Measurements from ENCODE around the gene MTARC1.

MTARC1 gene

GRCh38 chr1:220807726-220808125 is 21.0 kb downstream of the MTARC1 start:
- no peaks in the 10 kb centered on the region for H4K20me1 ChIP-seq (ENCODE audit: insufficient read depth, low read length)
- H2AFZ ChIP-seq (ENCODE audit: low read length): no peak overlapping the region
- H3K9me3 ChIP-seq (replicated peaks; ENCODE audit: insufficient read depth, low read length): no peaks in the 10 kb centered on the region
- no peaks in the 10 kb centered on the region for H3K9me2 ChIP-seq (replicated peaks; ENCODE audit: insufficient read depth, low read length)
- no peak overlapping the region for H3K27ac ChIP-seq (ENCODE audit: low read length)
- no peaks in the 10 kb centered on the region for H3K4me1 ChIP-seq (ENCODE audit: low read length)
- no peaks in the 10 kb centered on the region for H3K27me3 ChIP-seq (replicated peaks; ENCODE audit: insufficient read depth, low read length)
- H3K4me2 ChIP-seq (ENCODE audit: low read depth, low read length): no peak overlapping the region
- no peaks in the 10 kb centered on the region for H3K79me2 ChIP-seq (ENCODE audit: low read length)
- TF ChIP-seq EZH2phosphoT487 (IDR thresholded peaks at IDR 0.05; ENCODE audit: low read length) (no peak), EZH2 (optimal IDR thresholded peaks at IDR 0.05; ENCODE audit: low read depth, low read length) (no peak), CTCF (IDR thresholded peaks at IDR 0.05; ENCODE audit: low read length) (no peak)
- no peaks in the 10 kb centered on the region for H3F3A ChIP-seq (ENCODE audit: insufficient read depth, low read length)
- H3K36me3 ChIP-seq (replicated peaks; ENCODE audit: insufficient read depth, low read length): no peaks in the 10 kb centered on the region
- no peak for DNase-seq
- H3K4me3 ChIP-seq (ENCODE audit: low read length): no peak overlapping the region
- no peak overlapping the region for H3K9ac ChIP-seq (ENCODE audit: low read length)

- H3K79me2 ChIP-seq (ENCODE audit: low read length): no peaks in the 10 kb centered on the region
- H3K4me1 ChIP-seq (ENCODE audit: low read length): no peaks in the 10 kb centered on the region
- no peaks in the 10 kb centered on the region for H3K9me3 ChIP-seq (replicated peaks; ENCODE audit: insufficient read depth, low read length)
- no peak overlapping the region for H3K4me2 ChIP-seq (ENCODE audit: low read depth, low read length)
- H3K9ac ChIP-seq (ENCODE audit: low read length): no peak overlapping the region
- H3K36me3 ChIP-seq (replicated peaks; ENCODE audit: insufficient read depth, low read length): no peaks in the 10 kb centered on the region
- H4K20me1 ChIP-seq (ENCODE audit: insufficient read depth, low read length): no peaks in the 10 kb centered on the region
- no peaks in the 10 kb centered on the region for H3K9me2 ChIP-seq (replicated peaks; ENCODE audit: insufficient read depth, low read length)
- TF ChIP-seq CTCF (IDR thresholded peaks at IDR 0.05; ENCODE audit: low read length): no peak
- TF ChIP-seq EZH2phosphoT487 (IDR thresholded peaks at IDR 0.05; ENCODE audit: low read length): no peak
- no peak for TF ChIP-seq EZH2 (optimal IDR thresholded peaks at IDR 0.05; ENCODE audit: low read depth, low read length)
- no peaks in the 10 kb centered on the region for H3K27me3 ChIP-seq (replicated peaks; ENCODE audit: insufficient read depth, low read length)
- no peak for DNase-seq
- H2AFZ ChIP-seq (ENCODE audit: low read length): no peak overlapping the region
- H3K27ac ChIP-seq (ENCODE audit: low read length): no peak overlapping the region
- no peak overlapping the region for H3K4me3 ChIP-seq (ENCODE audit: low read length)
- H3F3A ChIP-seq (ENCODE audit: insufficient read depth, low read length): no peaks in the 10 kb centered on the region
Observed at GRCh38 chr1:220808345-220809186, 21.9 kb downstream of the MTARC1 start.

- no peaks in the 10 kb centered on the region for H3K36me3 ChIP-seq (replicated peaks; ENCODE audit: insufficient read depth, low read length)
- H3K79me2 ChIP-seq (ENCODE audit: low read length): no peaks in the 10 kb centered on the region
- DNase-seq: no peak
- no peaks in the 10 kb centered on the region for H4K20me1 ChIP-seq (ENCODE audit: insufficient read depth, low read length)
- no peak overlapping the region for H3K9ac ChIP-seq (ENCODE audit: low read length)
- no peaks in the 10 kb centered on the region for H3F3A ChIP-seq (ENCODE audit: insufficient read depth, low read length)
- no peak overlapping the region for H3K4me2 ChIP-seq (ENCODE audit: low read depth, low read length)
- H3K4me1 ChIP-seq (ENCODE audit: low read length): no peaks in the 10 kb centered on the region
- no peak overlapping the region for H3K27ac ChIP-seq (ENCODE audit: low read length)
- H3K9me3 ChIP-seq (replicated peaks; ENCODE audit: insufficient read depth, low read length): no peaks in the 10 kb centered on the region
- no peak overlapping the region for H3K4me3 ChIP-seq (ENCODE audit: low read length)
- no peaks in the 10 kb centered on the region for H3K9me2 ChIP-seq (replicated peaks; ENCODE audit: insufficient read depth, low read length)
- no peaks in the 10 kb centered on the region for H3K27me3 ChIP-seq (replicated peaks; ENCODE audit: insufficient read depth, low read length)
- H2AFZ ChIP-seq (ENCODE audit: low read length): no peak overlapping the region
- TF ChIP-seq EZH2phosphoT487 (IDR thresholded peaks at IDR 0.05; ENCODE audit: low read length): no peak
- no peak for TF ChIP-seq EZH2 (optimal IDR thresholded peaks at IDR 0.05; ENCODE audit: low read depth, low read length)
- no peak for TF ChIP-seq CTCF (IDR thresholded peaks at IDR 0.05; ENCODE audit: low read length)
Observed at GRCh38 chr1:220809187-220809550, 22.5 kb downstream of the MTARC1 start.

Measured in MM.1S (cell line).